GM13977 (cell line): ENCODE results near the gene SUSD1.

Experiments used
- DNase-seq: peaks from one replicate; pipeline ENCODE4 v3.0.0; 2012; ENCODE audit warnings: low spot score
- CTCF ChIP-seq: IDR thresholded peaks from 2 replicates; pipeline ENCODE4 v1.5.1; 2012; ENCODE audit warnings: mild to moderate bottlenecking, control low read depth; ENCODE audit not compliant: insufficient read depth; ENCODE audit errors: extremely low read depth, missing control alignments
- in situ Hi-C: fragments of 300-500 bp; cut with MboI; formaldehyde crosslinking; loops from one replicate; pipeline ENCODE4 v1.12.0; 2022; ENCODE audit warnings: low sequenced_read_pairs, low pct_unique_long_range_greater_than_20kb, mixed read lengths, inconsistent platforms; ENCODE audit not compliant: unreplicated experiment

The SUSD1 gene

GRCh38 chr9:112015736-112016135 lies 159.4 kb downstream of the SUSD1 start:
- in situ Hi-C loops: no loop called here
- TF ChIP-seq CTCF: no peak
- DNase-seq: no peak

- no peak for DNase-seq
- in situ Hi-C loops: no loop called here
- TF ChIP-seq CTCF: no peak
Observed at GRCh38 chr9:112015149-112015548, 159.9 kb downstream of the SUSD1 start.

- no peak for TF ChIP-seq CTCF
- DNase-seq: no peak
- in situ Hi-C loops: no loop called here
Observed at GRCh38 chr9:112013266-112013665, 161.8 kb downstream of the SUSD1 start.

- peak; percentile 47 for DNase-seq
- in situ Hi-C loops: no loop called here
- TF ChIP-seq CTCF: no peak
Observed at GRCh38 chr9:112012026-112012902, 162.8 kb downstream of the SUSD1 start.

- DNase-seq: no peak
- in situ Hi-C loops: no loop called here
Observed at GRCh38 chr9:112011051-112011620, 164.0 kb downstream of the SUSD1 start.

GRCh38 chr9:112010537-112010936 lies 164.6 kb downstream of the SUSD1 start:
- no peak for DNase-seq
- in situ Hi-C loops: no loop called here
- no peak for TF ChIP-seq CTCF

More at GRCh38 chr9:112011051-112011620, 164.0 kb downstream of the SUSD1 start:
- TF ChIP-seq CTCF: no peak
